GM19324 (cell line): Measurements from ENCODE around the gene CLCA1.
"Not testable (repeated sequence)": the region's sequence is repeated elsewhere in the genome, so short reads cannot be mapped to it uniquely, and the experiment has no call there.

Experiments
- ATAC-seq: cut with Tn5 transposase; IDR thresholded peaks from one replicate; pipeline ENCODE4 v1.9.1; 2021; ENCODE audit warnings: mild to moderate bottlenecking, moderate library complexity; ENCODE audit not compliant: unreplicated experiment, low FRiP score

Gene CLCA1

GRCh38 chr1:86461482-86461881 is 7.2 kb upstream of the CLCA1 start:
- ATAC-seq, result no peak

- ATAC-seq, result no peak
These were observed 3.9 kb upstream of the CLCA1 start for GRCh38 chr1:86464819-86465218.

GRCh38 chr1:86466109-86466844 is 2.5 kb upstream of the CLCA1 start:
- no peak for ATAC-seq

GRCh38 chr1:86466986-86467385 is 1.7 kb upstream of the CLCA1 start:
- no peak for ATAC-seq

GRCh38 chr1:86470859-86471258 is 2.1 kb downstream of the CLCA1 start:
- no peak for ATAC-seq

GRCh38 chr1:86471291-86471690 is 2.6 kb downstream of the CLCA1 start:
- ATAC-seq, result no peak

GRCh38 chr1:86472152-86472551 is 3.4 kb downstream of the CLCA1 start:
- ATAC-seq, result no peak

GRCh38 chr1:86472767-86473166 is 4.0 kb downstream of the CLCA1 start:
- peak; percentile 66 for ATAC-seq

- ATAC-seq, result no peak
These were observed 8.5 kb downstream of the CLCA1 start for GRCh38 chr1:86477256-86477655.

- ATAC-seq, result no peak
These were observed 9.0 kb downstream of the CLCA1 start for GRCh38 chr1:86477682-86478081.

GRCh38 chr1:86478416-86479156 is 9.9 kb downstream of the CLCA1 start:
- ATAC-seq, result no peak

- no peak for ATAC-seq
These were observed 13.2 kb downstream of the CLCA1 start for GRCh38 chr1:86481966-86482365.

GRCh38 chr1:86487131-86487810 is 18.5 kb downstream of the CLCA1 start:
- ATAC-seq, result no peak

GRCh38 chr1:86487811-86488141 is 19.0 kb downstream of the CLCA1 start:
- ATAC-seq, result no peak

- no peak for ATAC-seq
These were observed 20.6 kb downstream of the CLCA1 start for GRCh38 chr1:86489242-86489878.

GRCh38 chr1:86491171-86491950 is 22.6 kb downstream of the CLCA1 start:
- no peak for ATAC-seq

- ATAC-seq, result no peak
These were observed 29.6 kb downstream of the CLCA1 start for GRCh38 chr1:86498281-86498680.

- ATAC-seq, result no peak
These were observed 31.4 kb downstream of the CLCA1 start for GRCh38 chr1:86499987-86500593.

GRCh38 chr1:86500714-86501113 is 32.0 kb downstream of the CLCA1 start:
- no peak for ATAC-seq

- not testable (repeated sequence) for ATAC-seq
These were observed 33.5 kb downstream of the CLCA1 start for GRCh38 chr1:86502125-86502646.
